Stimulated activated CD4-positive, alpha-beta T cell treated with anti-CD3 and anti-CD28 coated beads, Interleukin-12 subunit alpha, Interleukin-12 subunit beta, amount 100 ng/mL, for 4 hours (primary cell): ENCODE measurements around the gene ATP11A.

Experiments
- DNase-seq: peaks from one replicate; pipeline ENCODE4 v3.0.0-alpha.2; 2020

The ATP11A gene

GRCh38 chr13:112762690-112763080 is 72.8 kb downstream of the ATP11A start:
- DNase-seq, result no peak

GRCh38 chr13:112764028-112764427 is 74.2 kb downstream of the ATP11A start:
- no peak for DNase-seq

- no peak for DNase-seq
These were observed 75.2 kb downstream of the ATP11A start for GRCh38 chr13:112764864-112765561.

GRCh38 chr13:112765731-112766130 is 75.9 kb downstream of the ATP11A start:
- no peak for DNase-seq

GRCh38 chr13:112766336-112766735 is 76.5 kb downstream of the ATP11A start:
- no peak for DNase-seq

- no peak for DNase-seq
These were observed 78.0 kb downstream of the ATP11A start for GRCh38 chr13:112767506-112768471.

GRCh38 chr13:112768795-112769481 is 79.1 kb downstream of the ATP11A start:
- DNase-seq, result no peak

GRCh38 chr13:112769615-112770014 is 79.8 kb downstream of the ATP11A start:
- DNase-seq, result no peak

- DNase-seq, result no peak
These were observed 80.7 kb downstream of the ATP11A start for GRCh38 chr13:112770504-112770903.

- no peak for DNase-seq
These were observed 81.5 kb downstream of the ATP11A start for GRCh38 chr13:112771139-112771876.

GRCh38 chr13:112771877-112772538 is 82.2 kb downstream of the ATP11A start:
- DNase-seq, result no peak

GRCh38 chr13:112772539-112772909 is 82.7 kb downstream of the ATP11A start:
- DNase-seq, result no peak

- DNase-seq, result no peak
These were observed 83.1 kb downstream of the ATP11A start for GRCh38 chr13:112772929-112773328.

- DNase-seq, result no peak
These were observed 84.0 kb downstream of the ATP11A start for GRCh38 chr13:112773601-112774447.

- DNase-seq, result no peak
These were observed 84.6 kb downstream of the ATP11A start for GRCh38 chr13:112774448-112774792.

- no peak for DNase-seq
These were observed 85.2 kb downstream of the ATP11A start for GRCh38 chr13:112774829-112775565.

GRCh38 chr13:112775791-112776279 is 86.0 kb downstream of the ATP11A start:
- no peak for DNase-seq

- DNase-seq, result no peak
These were observed 86.5 kb downstream of the ATP11A start for GRCh38 chr13:112776354-112776753.

- DNase-seq, result no peak
These were observed 87.1 kb downstream of the ATP11A start for GRCh38 chr13:112776971-112777370.

GRCh38 chr13:112777637-112778406 is 88.0 kb downstream of the ATP11A start:
- DNase-seq, result no peak
